Vagina (tissue), 2 donors: ENCODE measurements around the gene ECEL1.

ENCODE experiments used
- CTCF ChIP-seq, 3 experiments: fragments of 450-650 bp in 2 of 3; fragments of 200-600 bp in 1 of 3; sonication (generic) in 1 of 3; IDR thresholded peaks; one replicate each; pipeline ENCODE4 v1.5.1; 2017 to 2019; ENCODE audit warnings: antibody characterized with exemption in 3 of 3, mild to moderate bottlenecking in 2 of 3, moderate library complexity in 2 of 3
- POLR2A ChIP-seq, 2 donors: fragments of 450-650 bp; IDR thresholded peaks; one replicate each; pipeline ENCODE4 v1.6.1; 2017; ENCODE audit warnings: antibody characterized with exemption in 2 of 2, mild to moderate bottlenecking in 2 of 2, moderate library complexity in 2 of 2

DNA sequence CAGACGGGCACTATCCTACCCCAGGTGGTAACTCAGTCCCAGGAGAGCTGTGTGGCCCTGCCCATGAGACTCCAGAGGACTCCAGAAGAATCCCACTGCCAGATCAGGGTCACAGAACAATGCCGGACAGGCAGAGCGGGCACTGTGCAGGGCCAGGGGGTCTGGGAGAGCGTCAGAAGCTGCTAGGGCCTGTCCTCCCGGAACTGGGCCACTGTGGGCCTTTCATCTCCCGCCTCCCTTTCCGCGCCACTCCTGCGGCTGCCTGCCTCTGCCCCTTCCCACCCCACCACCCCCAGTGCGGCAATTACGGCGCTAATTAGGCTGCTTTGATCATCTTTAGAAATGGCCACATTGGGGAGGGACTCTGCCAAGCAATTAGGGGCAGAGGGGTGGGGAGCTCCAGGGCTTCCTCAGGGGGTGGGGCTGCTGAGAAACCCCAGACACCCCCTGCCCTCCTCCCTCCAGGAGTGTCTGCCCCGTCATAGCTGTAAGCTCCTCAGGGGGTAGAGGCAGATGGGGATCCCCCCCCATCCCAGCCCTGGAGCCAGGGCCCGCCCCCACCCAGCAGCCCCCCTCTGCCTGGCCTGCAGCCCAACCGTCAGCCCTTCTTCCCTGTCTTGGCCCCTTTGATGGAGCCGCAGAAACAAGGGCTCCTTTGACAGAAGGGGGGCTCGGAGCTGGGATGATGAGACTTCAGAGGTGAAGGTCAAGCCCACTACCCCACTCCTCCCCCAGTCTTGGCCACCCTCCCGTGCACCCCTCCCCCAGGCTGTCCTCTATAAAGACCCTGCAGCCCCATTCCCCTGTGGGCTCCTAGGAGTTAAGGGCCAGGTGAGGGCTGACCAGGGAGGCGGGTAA lies 32.2 kb upstream of the ECEL1 start, which contains the start of gene PRSS56:
- no peak for TF ChIP-seq POLR2A (IDR thresholded peaks at IDR 0.05)
- TF ChIP-seq CTCF (IDR thresholded peaks at IDR 0.05) = no peak
